ENCODE results near the gene ANKS1B.

GRCh38 chr12:99119943-99120342 lies 864.8 kb downstream of the ANKS1B start:
- TF ChIP-seq EZH2 (IDR thresholded peaks at IDR 0.05; ENCODE audit: insufficient read depth, low read length) (no peak), CTCF (IDR thresholded peaks at IDR 0.05; ENCODE audit: insufficient read depth, low read depth, low read length) (no peak)
